Panc1 (cell line): ENCODE measurements around the gene SNPH.

Source experiments
- CTCF ChIP-seq: fragments of 450-650 bp; IDR thresholded peaks from 2 replicates; pipeline ENCODE4 v1.5.1; 2017; ENCODE audit warnings: mild to moderate bottlenecking
- POLR2AphosphoS5 ChIP-seq: IDR thresholded peaks from 2 replicates; pipeline ENCODE4 v1.6.1; 2012; ENCODE audit warnings: mild to moderate bottlenecking, low read depth, low read length, moderate library complexity

- TF ChIP-seq CTCF (no peak), POLR2AphosphoS5 (no peak)
Observed at GRCh38 chr20:1305712-1306111, 39.6 kb downstream of the SNPH start.
